ENCODE measurements around the gene ARFRP1.

DNA sequence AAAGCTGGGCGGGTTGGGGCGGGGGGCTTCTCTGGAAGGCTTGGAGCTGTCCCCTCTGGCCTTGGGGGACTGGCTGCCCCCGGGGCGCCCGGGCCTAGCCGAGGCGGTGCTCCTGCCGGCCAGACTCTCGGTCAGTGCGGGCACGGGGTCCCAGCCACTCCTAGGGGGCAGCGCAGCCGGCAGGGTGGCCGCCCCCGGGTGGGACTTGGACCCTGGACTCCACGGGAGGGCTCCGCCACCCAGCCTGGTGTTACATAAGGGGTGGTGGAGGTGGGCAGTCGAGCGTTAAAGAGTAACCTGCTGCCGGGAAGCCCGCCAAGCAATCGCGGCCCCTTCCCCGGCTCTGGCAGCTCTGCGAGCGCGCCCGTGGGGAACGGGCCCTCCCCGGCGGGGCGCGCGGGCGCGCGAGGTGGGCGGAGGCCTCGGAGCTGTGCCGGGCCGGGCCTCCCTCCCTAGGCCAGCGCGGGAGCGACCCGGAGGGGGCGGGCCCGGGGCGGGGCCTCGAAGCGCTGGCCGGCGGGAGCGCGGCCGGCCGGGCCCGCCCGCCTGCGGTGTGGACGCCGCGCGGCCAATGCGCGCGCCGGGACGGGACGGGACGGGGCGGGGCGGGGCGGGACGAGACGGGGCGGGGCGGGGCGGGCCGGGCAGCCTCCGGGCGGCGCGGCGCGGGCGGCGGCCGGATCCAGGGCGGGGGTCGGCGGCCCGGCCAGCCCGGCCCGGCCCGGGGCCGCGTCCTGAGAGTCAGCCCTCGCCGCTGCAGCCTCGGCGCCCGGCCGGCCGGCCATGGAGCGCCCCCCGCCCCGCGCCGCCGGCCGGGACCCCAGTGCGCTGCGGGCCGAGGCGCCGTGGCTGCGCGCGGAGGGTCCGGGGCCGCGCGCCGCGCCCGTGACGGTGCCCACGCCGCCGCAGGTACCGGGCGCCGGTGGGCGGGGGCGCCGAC, 31.6 kb upstream of the ARFRP1 start, which contains the start of gene SLC2A4RG:
- TF ChIP-seq EZH2 (IDR thresholded peaks at IDR 0.05; ENCODE audit: borderline replicate concordance, low read length), result no peak
- TF ChIP-seq CTCF (IDR thresholded peaks at IDR 0.05; ENCODE audit: low read length), result no peak
